ENCODE data around the gene AKAP6.

Gene AKAP6

DNA sequence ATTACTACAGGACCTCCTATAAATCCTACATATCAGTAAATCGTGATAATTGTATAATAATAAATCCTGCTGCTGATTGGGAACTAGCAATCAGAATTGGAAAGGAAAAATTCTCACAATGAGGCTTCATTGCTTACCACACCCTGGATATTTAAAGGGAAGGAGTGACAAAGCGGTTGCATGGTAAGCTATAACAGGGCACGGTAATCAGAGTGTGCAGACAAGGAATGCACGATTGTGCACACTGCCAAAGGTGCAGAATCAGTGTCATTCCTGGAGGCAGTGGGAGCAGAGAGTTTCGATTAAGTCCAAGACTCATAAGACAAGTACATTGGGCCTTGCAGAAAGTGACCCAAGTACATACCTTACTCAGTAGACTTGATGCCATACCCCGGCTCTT is 332.1 kb downstream of the AKAP6 start:
- TF ChIP-seq CTCF (IDR thresholded peaks at IDR 0.05; ENCODE audit: low read depth, low read length, missing control alignments) = no peak
- H3K4me3 ChIP-seq (ENCODE audit: low read depth, low read length) = no peak overlapping the region
- DNase-seq (ENCODE audit: low read depth) = no peak

GRCh38 chr14:32662211-32662610 is 333.1 kb downstream of the AKAP6 start:
- no peak overlapping the region for H3K4me3 ChIP-seq (ENCODE audit: low read depth, low read length)
- TF ChIP-seq CTCF (IDR thresholded peaks at IDR 0.05; ENCODE audit: low read depth, low read length, missing control alignments) = no peak
- DNase-seq (ENCODE audit: low read depth) = no peak

- no peak for DNase-seq (ENCODE audit: low read depth)
- no peak overlapping the region for H3K4me3 ChIP-seq (ENCODE audit: low read depth, low read length)
- TF ChIP-seq CTCF (IDR thresholded peaks at IDR 0.05; ENCODE audit: low read depth, low read length, missing control alignments) = no peak
Measured at GRCh38 chr14:32666308-32666707, 337.2 kb downstream of the AKAP6 start.

DNA sequence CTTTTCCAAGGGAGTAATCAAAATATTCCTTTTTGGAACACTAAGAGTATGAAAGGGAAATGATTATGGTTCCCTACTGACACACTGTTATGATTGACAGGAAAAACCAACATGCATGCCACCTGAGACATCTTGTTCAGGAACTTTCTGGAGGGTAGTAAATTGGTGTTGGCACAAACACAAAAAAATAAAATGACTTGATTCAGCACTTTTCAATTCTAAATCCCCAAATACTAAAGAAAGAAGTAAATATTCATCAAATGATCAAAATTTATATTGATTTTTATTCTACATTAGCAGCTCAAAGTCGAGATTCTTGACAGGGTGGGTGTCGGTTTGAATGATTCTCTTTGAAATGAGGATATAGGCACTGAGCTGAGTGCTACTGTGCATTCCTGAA is 338.2 kb downstream of the AKAP6 start:
- TF ChIP-seq CTCF (IDR thresholded peaks at IDR 0.05; ENCODE audit: low read depth, low read length, missing control alignments) = no peak
- no peak for DNase-seq (ENCODE audit: low read depth)
- H3K4me3 ChIP-seq (ENCODE audit: low read depth, low read length) = no peak overlapping the region

- DNase-seq (ENCODE audit: low read depth) = no peak
- H3K4me3 ChIP-seq (ENCODE audit: low read depth, low read length) = no peak overlapping the region
- TF ChIP-seq CTCF (IDR thresholded peaks at IDR 0.05; ENCODE audit: low read depth, low read length, missing control alignments) = no peak
Measured at GRCh38 chr14:32667791-32668190, 338.7 kb downstream of the AKAP6 start.

DNA sequence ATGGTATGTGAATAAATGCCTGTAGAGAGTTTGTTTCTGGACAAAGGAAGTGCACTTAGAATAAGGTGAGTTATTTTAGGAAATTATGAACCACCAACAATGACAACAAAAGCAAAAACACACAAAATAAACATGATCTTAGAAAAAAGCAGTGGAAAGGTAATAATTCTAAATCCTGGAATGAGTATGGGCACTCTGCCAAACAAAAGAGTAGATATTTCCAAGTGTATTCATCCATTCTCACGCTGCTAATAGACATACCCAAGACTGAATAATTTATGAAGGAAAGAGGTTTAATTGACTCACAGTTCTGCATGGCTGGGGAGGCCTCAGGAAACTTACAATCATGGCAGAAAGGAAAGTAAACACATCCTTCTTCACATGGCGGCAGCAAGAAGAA is 340.3 kb downstream of the AKAP6 start:
- no peak overlapping the region for H3K4me3 ChIP-seq (ENCODE audit: low read depth, low read length)
- no peak for TF ChIP-seq CTCF (IDR thresholded peaks at IDR 0.05; ENCODE audit: low read depth, low read length, missing control alignments)
- DNase-seq (ENCODE audit: low read depth) = no peak

DNA sequence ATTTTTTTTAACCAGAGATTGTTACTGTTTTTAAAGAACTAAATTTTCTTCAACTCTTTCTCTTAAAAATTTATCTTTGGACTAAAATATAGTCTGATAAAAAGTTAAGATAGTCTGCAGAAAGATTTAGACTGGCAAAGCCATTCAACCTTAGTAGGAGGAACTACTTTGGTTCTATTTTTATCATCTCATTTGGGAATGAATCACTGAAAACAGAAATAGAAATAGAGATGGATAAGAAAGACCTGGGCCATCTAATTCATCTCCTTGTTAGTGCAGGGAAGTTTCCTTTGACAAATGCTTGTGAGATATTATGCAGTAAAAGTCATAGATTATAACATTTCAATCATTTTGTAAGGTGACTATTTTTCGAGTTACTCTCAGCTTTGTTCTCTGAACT is 346.3 kb downstream of the AKAP6 start:
- TF ChIP-seq CTCF (IDR thresholded peaks at IDR 0.05; ENCODE audit: low read depth, low read length, missing control alignments) = no peak
- DNase-seq (ENCODE audit: low read depth) = no peak
- no peak overlapping the region for H3K4me3 ChIP-seq (ENCODE audit: low read depth, low read length)

Measured in GM12864 (cell line).